K562 (cell line): ENCODE measurements around the gene RNU6-9. TPM values are rescaled to one million over a fixed set of nuclear protein-coding genes. Genes with fewer than 3 reads are reported as not detected.

Experiments
- ATAC-seq: fragments of 200-7000 bp; cut with Tn5 transposase; 3 replicates; pipeline ENCODE4 v1.9.1; 2020; ENCODE audit warnings: moderate library complexity
- BruUV-seq: library from RNA; stranded (reverse); fragments of 400-500 nt; replicated peaks from 2 replicates; lab custom pipeline; 2021; lab: Mats Ljungman, UMichigan
- CTCF ChIA-PET: fragments of 300-600 bp; formaldehyde crosslinking; extraction: SDS; loops from one replicate; lab custom pipeline; 2021; ENCODE audit warnings: low intra/inter-chr PET ratio; lab: Yijun Ruan, JAX
- POLR2A ChIA-PET: fragments of 300-600, 350-650 bp; sonication (Branson Sonifier 250); formaldehyde crosslinking; extraction: SDS; loops from one replicate; lab custom pipeline; 2021; ENCODE audit warnings: antibody characterized with exemption, inconsistent platforms; lab: Yijun Ruan, JAX
- DNase-seq, 4 experiments: peaks; one replicate each; pipeline versions ENCODE4 v3.0.0 to v3.0.0-alpha.2; 2011 to 2018; ENCODE audit warnings: low spot score in 3 of 4, mixed read lengths in 3 of 4; ENCODE audit errors: extremely low read depth in 1 of 4
- FAIRE-seq: peaks from 2 replicates; lab custom pipeline; 2011; peaks lifted over from hg19 to GRCh38; lab: Jason Lieb, UNC
- H2AFZ ChIP-seq: 2 replicates; pipeline ENCODE4 v1.6.0; 2011; ENCODE audit warnings: low read depth, low read length, control low read depth, inconsistent platforms
- H3K27ac ChIP-seq: fragments of 200-600 bp; 3 replicates; pipeline ENCODE4 v1.8.0; 2011; ENCODE audit warnings: low read depth, mild to moderate bottlenecking, control low read depth, inconsistent platforms, low read length, moderate library complexity, mixed read lengths; ENCODE audit errors: extremely low read depth
- H3K27me3 ChIP-seq, 2 experiments: fragments of 300-600 bp in 1 of 2; 2 replicates in 1 of 2; 3 replicates in 1 of 2; pipeline versions ENCODE4 v1.6.0 to v1.8.0; 2011; ENCODE audit warnings: inconsistent platforms in 2 of 2, low read length in 2 of 2, mild to moderate bottlenecking in 1 of 2, mixed read lengths in 1 of 2, moderate library complexity in 1 of 2; ENCODE audit not compliant: control insufficient read depth in 2 of 2, insufficient read depth in 2 of 2
- H3K36me3 ChIP-seq: fragments of 300-600 bp; 3 replicates; pipeline ENCODE4 v1.8.0; 2011; ENCODE audit warnings: mild to moderate bottlenecking, low read length, inconsistent platforms; ENCODE audit not compliant: control insufficient read depth, insufficient read depth
- H3K4me1 ChIP-seq, 2 experiments: fragments of 200-600 bp in 1 of 2; replicated peaks in 1 of 2; 2 replicates in 1 of 2; 3 replicates in 1 of 2; pipeline versions ENCODE4 v1.5.1 to v1.8.0; 2011; ENCODE audit warnings: inconsistent platforms in 2 of 2, low read length in 2 of 2, mild to moderate bottlenecking in 1 of 2, mixed read lengths in 1 of 2, moderate library complexity in 1 of 2; ENCODE audit not compliant: control insufficient read depth in 2 of 2, insufficient read depth in 2 of 2
- H3K4me2 ChIP-seq: 2 replicates; pipeline ENCODE4 v1.6.1; 2011; ENCODE audit warnings: low read length, control low read depth, inconsistent platforms, mixed read lengths; ENCODE audit not compliant: insufficient read depth
- H3K4me3 ChIP-seq: fragments of 200-600 bp; sonication (generic), shearing (Covaris generic); 2 replicates; pipeline ENCODE4 v1.5.1; 2016; ENCODE audit warnings: control low read depth, inconsistent platforms
- H3K79me2 ChIP-seq: fragments of 200-600 bp; 3 replicates; pipeline ENCODE4 v1.8.0; 2011; ENCODE audit warnings: low read length, inconsistent platforms; ENCODE audit not compliant: control insufficient read depth, insufficient read depth
- H3K9ac ChIP-seq, 2 experiments: 2 replicates each; pipeline versions ENCODE4 v1.6.0 to v1.6.1; 2011; ENCODE audit warnings: low read depth in 2 of 2, low read length in 2 of 2, control low read depth in 1 of 2, inconsistent platforms in 1 of 2, mild to moderate bottlenecking in 1 of 2, mixed read lengths in 1 of 2; ENCODE audit not compliant: insufficient read depth in 1 of 2
- H3K9me1 ChIP-seq: one replicate; pipeline ENCODE4 v1.6.0; 2011; ENCODE audit warnings: inconsistent platforms, mild to moderate bottlenecking, low read length, moderate library complexity; ENCODE audit not compliant: control insufficient read depth, insufficient read depth
- H3K9me3 ChIP-seq: replicated peaks from 2 replicates; pipeline ENCODE4 v1.5.1; 2011; ENCODE audit warnings: low read depth, low read length, inconsistent platforms; ENCODE audit not compliant: control insufficient read depth, insufficient read depth
- H4K20me1 ChIP-seq: replicated peaks from 2 replicates; pipeline ENCODE4 v1.6.1; 2011; ENCODE audit warnings: low read length, inconsistent platforms, mixed read lengths; ENCODE audit not compliant: control insufficient read depth, insufficient read depth
- GTF2F1 ChIP-seq: IDR thresholded peaks from 2 replicates; pipeline ENCODE4 v1.6.1; 2011; ENCODE audit warnings: low read depth, low read length, improper control_type of control experiment
- RBFOX2 ChIP-seq: fragments of 200-400 bp; formaldehyde crosslinking; IDR thresholded peaks from 2 replicates; pipeline ENCODE4 v1.6.1; 2017; ENCODE audit warnings: low read depth, mild to moderate bottlenecking, low read length, moderate library complexity
- TAF1 ChIP-seq: IDR thresholded peaks from 2 replicates; pipeline ENCODE4 v1.6.1; 2011; ENCODE audit warnings: mild to moderate bottlenecking, low read length, moderate library complexity; ENCODE audit not compliant: insufficient read depth, control insufficient read depth, severe bottlenecking; ENCODE audit errors: extremely low read depth
- ZNF121 ChIP-seq: sonication (generic); formaldehyde crosslinking; conservative IDR thresholded peaks from 2 replicates; pipeline ENCODE4 v1.8.0; 2022; ENCODE audit warnings: missing genetic modification reagents
- WGBS: fragments of 100-300 bp; shearing (Covaris generic); methylation state at CpG from one replicate; pipeline ENCODE4 v1.1.6; 2016; ENCODE audit warnings: low coverage, mixed read lengths; ENCODE audit not compliant: insufficient coverage; ENCODE audit errors: missing lambda C conversion rate; 5-methylcytosine and 5-hydroxymethylcytosine counted together
- in situ Hi-C: fragments of 300-500 bp; cut with MboI; formaldehyde crosslinking; loops from 4 replicates; pipeline ENCODE4 v1.15.0; 2018; ENCODE audit warnings: inconsistent platforms, mixed read lengths
- intact Hi-C: fragments of 100-400 bp; cut with micrococcal nuclease; formaldehyde crosslinking; loops from 2 replicates; pipeline ENCODE4 v1.14.2; 2022
- polyA plus RNA-seq, 8 experiments: library from polyadenylated mRNA; depleted of rRNA in 4 of 8; stranded (reverse) in 5 of 8; unstranded in 3 of 8; fragments of >200 nt; fragmentation: Nextera tagmentation in 2 of 8; fragmentation: Illumina TruSeq in 1 of 8; extraction: Ambion mirVana in 2 of 8; extraction: Trizol in 1 of 8; gene quantifications; 2 replicates each; pipeline versions ENCODE4 v1.2.1 to v1.2.3, GENCODE V29; 2011 to 2014; ENCODE audit warnings: inconsistent platforms in 1 of 8, missing spikeins in 1 of 8
- total RNA-seq, 7 experiments: library from RNA; depleted of rRNA in 6 of 7; stranded (reverse); fragments of >200 nt in 6 of 7; fragmentation: Illumina TruSeq in 2 of 7; extraction: Trizol in 2 of 7; gene quantifications; 2 replicates each; pipeline versions ENCODE4 v1.2.1 to v1.2.3, GENCODE V29; 2011 to 2021; ENCODE audit warnings: low replicate concordance in 1 of 7

RNU6-9 gene
- total and polyA plus RNA-seq, 9 of the 15 experiments (the other 6 are each of a cell fraction or from before 2014, with no cell fraction given), result not detected

DNA sequence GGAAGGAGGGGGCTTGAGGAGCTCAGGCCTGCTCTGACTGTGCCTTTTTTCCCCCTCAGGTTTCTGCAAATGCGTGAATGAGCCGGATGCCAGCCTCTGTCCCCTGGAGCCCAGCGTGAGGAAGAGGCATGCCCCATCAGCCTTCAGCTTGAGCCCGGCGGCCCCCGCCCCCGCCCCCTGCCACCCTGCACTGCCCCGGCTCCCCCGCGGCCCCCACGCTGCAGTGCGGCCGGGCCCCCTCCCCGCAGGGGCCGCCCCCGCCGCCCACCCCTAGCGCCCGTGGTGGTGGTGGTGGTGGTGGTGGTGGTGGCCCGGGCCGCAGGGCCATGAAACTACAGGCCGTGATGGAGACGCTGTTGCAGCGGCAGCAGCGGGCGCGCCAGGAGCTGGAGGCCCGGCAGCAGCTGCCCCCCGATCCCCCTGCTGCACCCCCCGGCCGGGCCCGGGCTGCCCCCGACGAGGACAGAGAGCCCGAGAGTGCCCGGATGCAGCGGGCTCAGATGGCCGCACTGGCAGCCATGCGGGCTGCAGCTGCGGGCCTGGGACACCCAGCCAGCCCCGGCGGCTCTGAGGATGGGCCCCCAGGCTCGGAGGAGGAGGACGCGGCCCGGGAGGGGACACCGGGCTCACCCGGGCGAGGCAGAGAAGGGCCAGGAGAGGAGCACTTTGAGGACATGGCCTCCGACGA lies 36.1 kb downstream of the RNU6-9 start:
- in situ Hi-C loops (no loop called here), intact Hi-C loops (no loop called here)
- Histone ChIP-seq H3K27me3 (no peaks in the 10 kb centered on the region), H4K20me1 (no peaks in the 10 kb centered on the region; the same call in 1 of the 2 replicates), H3K27ac (no peak overlapping the region), H3K9me3 (no peaks in the 10 kb centered on the region), H3K4me3 (no peak overlapping the region), H3K4me2 (no peak overlapping the region), H3K9ac (no peak overlapping the region; a peak in 1 of 4 replicates), H3K36me3 (peaks cover 59% of the 10 kb centered on the region; the same call in 2 of the 3 replicates), H3K4me1 (peaks cover 0 to 73% of the 10 kb centered on the region in 2 experiments; a peak in 4 of 5 replicates), H3K9me1 (no peaks in the 10 kb centered on the region), H2AFZ (no peak overlapping the region), H3K79me2 (peaks cover 83% of the 10 kb centered on the region)
- ATAC-seq, result no peak
- WGBS, result 92% methylated on average over 6 of the region's 51 CpGs
- BruUV-seq, result no TSS peak
- POLR2A ChIA-PET, result interaction anchor here (1.0 kb wide), 1 partner anchor 10 kb away, joined by 3 read pairs; no protein-coding TSS in a partner anchor
- peak; percentile 36; the same call in 1 of the 2 replicates for TF ChIP-seq RBFOX2
- TF ChIP-seq GTF2F1, result no peak
- DNase-seq, result no peak
- CTCF ChIA-PET, result no interaction called here
- FAIRE-seq, result no peak

- DNase-seq (no peak), ATAC-seq (no peak), FAIRE-seq (no peak)
- Histone ChIP-seq H3K9me3 (no peaks in the 10 kb centered on the region), H3K27ac (no peak overlapping the region), H3K36me3 (peaks cover 64% of the 10 kb centered on the region; the same call in 2 of the 3 replicates), H3K79me2 (peaks cover 83% of the 10 kb centered on the region), H3K4me1 (peaks cover 0 to 72% of the 10 kb centered on the region in 2 experiments; a peak in 4 of 5 replicates), H4K20me1 (no peaks in the 10 kb centered on the region; the same call in 1 of the 2 replicates), H3K27me3 (no peaks in the 10 kb centered on the region), H2AFZ (no peak overlapping the region), H3K9ac (no peak overlapping the region), H3K4me3 (no peak overlapping the region), H3K9me1 (no peaks in the 10 kb centered on the region), H3K4me2 (no peak overlapping the region)
- in situ Hi-C loops (no loop called here), intact Hi-C loops (no loop called here)
- no TSS peak for BruUV-seq
- POLR2A ChIA-PET, result no interaction called here
- TF ChIP-seq ZNF121 (CRISPR knock-in tag), result peak; percentile 92
- no peak for TF ChIP-seq TAF1
- CTCF ChIA-PET, result no interaction called here
- 91% methylated on average over 6 of the region's 6 CpGs for WGBS
Measured at GRCh38 chr19:929891-930258, 36.6 kb downstream of the RNU6-9 start.
